B cell (primary cell): Measurements from ENCODE around the gene OCA2. TPM values are rescaled to one million over a fixed set of nuclear protein-coding genes. Genes with fewer than 3 reads are reported as not detected.

Source experiments
- ATAC-seq: fragments of 200-7000 bp; cut with Tn5 transposase; one replicate; pipeline ENCODE4 v1.10.0; 2021; ENCODE audit warnings: low read depth, mild to moderate bottlenecking, moderate number of reproducible peaks, moderate library complexity
- CTCF ChIA-PET: fragments of 350-600 bp; sonication (Branson Sonifier 250); formaldehyde crosslinking; loops from one replicate; lab custom pipeline; 2021; ENCODE audit warnings: antibody characterized with exemption, inconsistent platforms; lab: Charles Lee
- POLR2A ChIA-PET: fragments of 350-600 bp; sonication (Branson Sonifier 250); formaldehyde crosslinking; loops from one replicate; lab custom pipeline; 2021; ENCODE audit warnings: antibody characterized with exemption; lab: Charles Lee
- DNase-seq: peaks from one replicate; pipeline ENCODE4 v3.0.0; 2013
- H2AFZ ChIP-seq: 2 replicates; pipeline ENCODE4 v1.6.1; 2012; ENCODE audit warnings: mild to moderate bottlenecking, low read depth, low read length; ENCODE audit not compliant: insufficient read depth, poor library complexity, severe bottlenecking
- H3K27ac ChIP-seq, 2 donors: 1 replicate in 1 of 2; 2 replicates in 1 of 2; pipeline ENCODE4 v1.5.1; 2012 to 2013; ENCODE audit warnings: low read length in 2 of 2, mild to moderate bottlenecking in 2 of 2, moderate library complexity in 1 of 2
- H3K27me3 ChIP-seq, 4 experiments: fragments of 200-600 bp in 1 of 4; sonication (generic) in 1 of 4; replicated peaks in 1 of 4; 1 replicate in 2 of 4; 2 replicates in 2 of 4; pipeline versions ENCODE4 v1.6.1 to v1.7.0; 2013 to 2016; ENCODE audit warnings: low read length in 3 of 4, mild to moderate bottlenecking in 2 of 4, mixed read lengths in 1 of 4, moderate library complexity in 1 of 4; ENCODE audit not compliant: insufficient read depth in 4 of 4, control insufficient read depth in 3 of 4; ENCODE audit errors: control extremely low read depth in 1 of 4
- H3K36me3 ChIP-seq, 2 experiments: replicated peaks in 1 of 2; 1 replicate in 1 of 2; 2 replicates in 1 of 2; pipeline versions ENCODE4 v1.6.1 to v1.7.1; 2013; ENCODE audit warnings: low read length in 1 of 2; ENCODE audit not compliant: insufficient read depth in 2 of 2, control insufficient read depth in 1 of 2; ENCODE audit errors: control extremely low read depth in 1 of 2, extremely low read depth in 1 of 2
- H3K4me1 ChIP-seq, 2 donors: fragments of 200-600 bp in 1 of 2; sonication (generic) in 1 of 2; 1 replicate in 1 of 2; 2 replicates in 1 of 2; pipeline versions ENCODE4 v1.5.1 to v1.6.1; 2013 to 2017; ENCODE audit warnings: low read length in 2 of 2; ENCODE audit not compliant: control insufficient read depth in 2 of 2, insufficient read depth in 2 of 2
- H3K4me2 ChIP-seq: replicated peaks from 2 replicates; pipeline ENCODE3; 2012; ENCODE audit warnings: mild to moderate bottlenecking, low read depth, low read length; ENCODE audit not compliant: poor library complexity, severe bottlenecking
- H3K4me3 ChIP-seq, 5 experiments: fragments of 200-600 bp in 1 of 5; sonication (generic) in 1 of 5; 1 replicate in 3 of 5; 2 replicates in 2 of 5; pipeline versions ENCODE4 v1.5.1 to v1.7.0; 2011 to 2016; ENCODE audit warnings: low read length in 4 of 5, mild to moderate bottlenecking in 4 of 5, low read depth in 2 of 5, control low read depth in 1 of 5, moderate library complexity in 1 of 5; ENCODE audit not compliant: insufficient read depth in 1 of 5; ENCODE audit errors: control extremely low read depth in 1 of 5, extremely low read depth in 1 of 5
- H3K79me2 ChIP-seq: fragments of 200-600 bp; sonication (generic); one replicate; pipeline ENCODE4 v1.6.0; 2016; ENCODE audit warnings: low read length; ENCODE audit not compliant: control insufficient read depth, insufficient read depth
- H3K9ac ChIP-seq: fragments of 200-600 bp; sonication (generic); 2 replicates; pipeline ENCODE4 v1.6.1; 2017; ENCODE audit warnings: mild to moderate bottlenecking, low read length, moderate library complexity
- H3K9me3 ChIP-seq, 3 donors: one replicate each; pipeline versions ENCODE4 v1.6.1 to v1.7.1; 2013; ENCODE audit warnings: low read length in 2 of 3; ENCODE audit not compliant: control insufficient read depth in 2 of 3, insufficient read depth in 1 of 3; ENCODE audit errors: control extremely low read depth in 1 of 3
- H4K20me1 ChIP-seq: 2 replicates; pipeline ENCODE4 v1.6.0; 2012; ENCODE audit warnings: mild to moderate bottlenecking, low read length; ENCODE audit not compliant: insufficient read depth, control insufficient read depth, poor library complexity, severe bottlenecking
- H3K27ac Mint-ChIP-seq: one replicate; pipeline ENCODE4 v1.8.0; 2021; ENCODE audit warnings: mixed read lengths
- H3K27me3 Mint-ChIP-seq: one replicate; pipeline ENCODE4 v1.8.0; 2021; ENCODE audit warnings: mixed read lengths
- H3K4me1 Mint-ChIP-seq: one replicate; pipeline ENCODE4 v1.8.0; 2021; ENCODE audit warnings: mixed read lengths
- H3K4me3 Mint-ChIP-seq: one replicate; pipeline ENCODE4 v1.8.0; 2021; ENCODE audit warnings: mixed read lengths
- H3K9me3 Mint-ChIP-seq: one replicate; pipeline ENCODE4 v1.8.0; 2022; ENCODE audit warnings: mixed read lengths; ENCODE audit not compliant: insufficient read depth
- CTCF ChIP-seq: fragments of 200-600 bp; IDR thresholded peaks from one replicate; pipeline ENCODE4 v1.8.0; 2022; ENCODE audit warnings: antibody characterized with exemption, mild to moderate bottlenecking
- EZH2 ChIP-seq: IDR thresholded peaks from 2 replicates; pipeline ENCODE4 v1.6.1; 2012; ENCODE audit warnings: borderline replicate concordance, low read depth, mild to moderate bottlenecking, moderate library complexity, low read length; ENCODE audit not compliant: insufficient read depth, poor library complexity, severe bottlenecking
- WGBS: methylation state at CpG from one replicate; pipeline ENCODE4 v1.1.5; 2013; ENCODE audit warnings: missing lambda C conversion rate; ENCODE audit not compliant: insufficient coverage; 5-methylcytosine and 5-hydroxymethylcytosine counted together
- intact Hi-C: fragments of 100-400 bp; cut with micrococcal nuclease; formaldehyde crosslinking; loops from one replicate; pipeline ENCODE4 v1.10.0; 2022
- polyA plus RNA-seq: library from polyadenylated mRNA; depleted of rRNA; stranded (reverse); fragments of >200 nt; gene quantifications from 2 replicates; pipeline ENCODE4 v1.2.3, GENCODE V29; 2012
- total RNA-seq, 2 donors: library from RNA; stranded (reverse); fragments of 120-200 nt in 1 of 2; gene quantifications; 1 replicate in 1 of 2; 2 replicates in 1 of 2; pipeline versions ENCODE4 v1.2.3 to v1.2.4, GENCODE V29; 2013 to 2022

The OCA2 gene
- total and polyA plus RNA-seq, 2 donors (not counting 1 experiment from before 2014, with no cell fraction given): 0.12 TPM; not detected in 1

DNA sequence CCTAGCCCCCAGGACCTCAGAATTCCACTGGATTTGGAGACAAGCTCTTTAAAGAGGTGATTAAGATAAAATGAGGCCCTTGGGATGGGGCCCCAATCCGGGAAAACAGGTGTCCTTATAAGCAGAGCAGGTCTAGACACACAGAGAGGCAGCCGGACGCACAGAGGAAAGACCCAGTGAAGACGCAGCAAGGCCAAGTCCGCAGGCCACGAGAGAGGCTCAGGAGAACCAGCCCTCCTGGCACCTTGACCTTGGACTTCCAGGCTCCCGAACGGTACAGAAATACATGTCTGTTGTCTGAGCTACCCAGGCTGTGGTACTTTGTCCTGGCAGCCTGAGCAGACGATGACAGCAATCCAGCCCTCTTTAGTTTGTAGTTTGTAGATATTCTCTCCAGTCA is 324.5 kb downstream of the OCA2 start:
- H3K27me3 ChIP-seq: no peaks in the 10 kb centered on the region
- H3K9ac ChIP-seq: no peak overlapping the region
- no peak overlapping the region for H2AFZ ChIP-seq
- Mint-ChIP-seq H3K27ac (no peak overlapping the region), H3K27me3 (no peaks in the 10 kb centered on the region), H3K4me3 (no peak overlapping the region), H3K4me1 (no peaks in the 10 kb centered on the region), H3K9me3 (peaks cover 4% of the 10 kb centered on the region)
- no peak overlapping the region for H3K4me3 ChIP-seq
- H3K4me1 ChIP-seq: no peaks in the 10 kb centered on the region
- intact Hi-C loops: no loop called here
- WGBS: 82% methylated on average over 9 of the region's 9 CpGs
- H3K36me3 ChIP-seq: no peaks in the 10 kb centered on the region
- TF ChIP-seq CTCF: no peak
- no peak for TF ChIP-seq EZH2
- H3K9me3 ChIP-seq: peaks cover 0 to 27% (median 0%) of the 10 kb centered on the region in 3 donors
- ATAC-seq (no peak), DNase-seq (no peak)
- no peak overlapping the region for H3K4me2 ChIP-seq
- H4K20me1 ChIP-seq: no peaks in the 10 kb centered on the region
- H3K79me2 ChIP-seq: no peaks in the 10 kb centered on the region
- POLR2A ChIA-PET: no interaction called here
- CTCF ChIA-PET: no interaction called here
- H3K27ac ChIP-seq: no peak overlapping the region

- DNase-seq (no peak), ATAC-seq (no peak)
- Histone ChIP-seq H3K79me2 (no peaks in the 10 kb centered on the region), H3K4me1 (no peaks in the 10 kb centered on the region), H3K27ac (no peak overlapping the region), H3K9me3 (peaks cover 0 to 28% (median 0%) of the 10 kb centered on the region in 3 donors), H3K9ac (no peak overlapping the region), H3K4me2 (no peak overlapping the region), H2AFZ (no peak overlapping the region), H3K36me3 (no peaks in the 10 kb centered on the region), H4K20me1 (no peaks in the 10 kb centered on the region), H3K27me3 (no peaks in the 10 kb centered on the region), H3K4me3 (no peak overlapping the region)
- no peak for TF ChIP-seq EZH2
- TF ChIP-seq CTCF: no peak
- POLR2A ChIA-PET: no interaction called here
- Mint-ChIP-seq H3K27me3 (no peaks in the 10 kb centered on the region), H3K9me3 (peaks cover 4% of the 10 kb centered on the region), H3K4me1 (no peaks in the 10 kb centered on the region), H3K4me3 (no peak overlapping the region), H3K27ac (no peak overlapping the region)
- CTCF ChIA-PET: no interaction called here
- intact Hi-C loops: no loop called here
- 87% methylated on average over 6 of the region's 6 CpGs for WGBS
Measured at GRCh38 chr15:27774191-27774590, 324.9 kb downstream of the OCA2 start.
